Measurements from ENCODE around the gene HMGXB4. TPM values are rescaled to one million over a fixed set of nuclear protein-coding genes. Genes with fewer than 3 reads are reported as not detected.
A peak's percentile ranks its signal among the peaks of the same experiment; 100 is the strongest.

The HMGXB4 gene
- total RNA-seq, 1 donor = 22.5 TPM

- DNase-seq (ENCODE audit: low read depth) = no peak
- no peak overlapping the region for H3K4me3 ChIP-seq (ENCODE audit: low read depth, low read length)
- peak; percentile 4 for TF ChIP-seq CTCF (IDR thresholded peaks at IDR 0.05; ENCODE audit: insufficient read depth, low read depth, low read length)
Measured at GRCh38 chr22:35337932-35338331, 80.6 kb downstream of the HMGXB4 start.

GRCh38 chr22:35341090-35341874, 84.0 kb downstream of the HMGXB4 start:
- no peak for TF ChIP-seq CTCF (IDR thresholded peaks at IDR 0.05; ENCODE audit: insufficient read depth, low read depth, low read length)
- no peak for DNase-seq (ENCODE audit: low read depth)
- H3K4me3 ChIP-seq (ENCODE audit: low read depth, low read length) = no peak overlapping the region

- no peak for DNase-seq (ENCODE audit: low read depth)
- TF ChIP-seq CTCF (IDR thresholded peaks at IDR 0.05; ENCODE audit: insufficient read depth, low read depth, low read length) = no peak
- no peak overlapping the region for H3K4me3 ChIP-seq (ENCODE audit: low read depth, low read length)
Measured at GRCh38 chr22:35342390-35342789, 85.1 kb downstream of the HMGXB4 start.

GRCh38 chr22:35343664-35344550, 86.6 kb downstream of the HMGXB4 start:
- H3K4me3 ChIP-seq (ENCODE audit: low read depth, low read length) = no peak overlapping the region
- no peak for DNase-seq (ENCODE audit: low read depth)
- no peak for TF ChIP-seq CTCF (IDR thresholded peaks at IDR 0.05; ENCODE audit: insufficient read depth, low read depth, low read length)

GRCh38 chr22:35344956-35345690, 87.8 kb downstream of the HMGXB4 start:
- no peak overlapping the region for H3K4me3 ChIP-seq (ENCODE audit: low read depth, low read length)
- no peak for DNase-seq (ENCODE audit: low read depth)
- no peak for TF ChIP-seq CTCF (IDR thresholded peaks at IDR 0.05; ENCODE audit: insufficient read depth, low read depth, low read length)

Small RNA genes lying within 50 kb of the gene (small RNA-seq; reads per million reads assigned to genes)
- 5.3 reads per million, percentile 82 among the genes with 10 or more reads in this experiment for gene MIR3909
- not detected for gene MIR6069
- not detected for gene RNU7-167P

Other genes with a start within 250 kb of the HMGXB4 start
- gene ISX, start 191.3 kb upstream of the HMGXB4 start, total RNA-seq = not detected in 2 replicates
- 53.1 and 73.8 TPM in 2 replicates for gene TOM1, start 42.4 kb downstream of the HMGXB4 start, total RNA-seq
- 24.2 and 28.0 TPM in 2 replicates for gene HMOX1, start 123.6 kb downstream of the HMGXB4 start, total RNA-seq
- 30.6 and 31.5 TPM in 2 replicates for gene MCM5, start 142.6 kb downstream of the HMGXB4 start, total RNA-seq